NCI-H82 treated with DMSO at 0.1 percent for 48 hours (cell line): ENCODE measurements around the gene LATS1.
A peak's percentile ranks its signal among the peaks of the same experiment; 100 is the strongest.
"Not testable (repeated sequence)": the region's sequence is repeated elsewhere in the genome, so short reads cannot be mapped to it uniquely, and the experiment has no call there.

Experiments used
- DNase-seq: peaks from one replicate; lab custom pipeline; 2025; ENCODE audit not compliant: unreplicated experiment; lab: John Stamatoyannopoulos, UW

LATS1 gene

DNA sequence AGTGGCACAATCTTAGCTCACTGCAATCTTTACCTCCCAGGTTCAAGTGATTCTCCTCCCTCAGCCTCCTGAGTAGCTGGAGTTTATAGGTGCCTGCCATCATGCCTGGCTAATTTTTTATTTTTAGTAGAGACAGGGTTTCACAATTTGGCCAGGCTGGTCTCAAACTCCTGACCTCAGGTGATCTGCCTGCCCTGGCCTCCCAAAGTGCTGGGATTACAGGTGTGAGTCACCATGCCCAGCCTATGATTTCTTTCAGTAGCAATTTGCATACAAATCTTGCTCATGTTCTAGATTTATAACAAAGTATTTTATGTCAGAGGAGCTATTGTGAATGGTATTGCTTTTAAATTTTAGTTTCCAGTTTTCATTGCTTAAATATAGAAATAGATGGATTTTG lies 45.6 kb downstream of the LATS1 start:
- not testable (repeated sequence) for DNase-seq

DNA sequence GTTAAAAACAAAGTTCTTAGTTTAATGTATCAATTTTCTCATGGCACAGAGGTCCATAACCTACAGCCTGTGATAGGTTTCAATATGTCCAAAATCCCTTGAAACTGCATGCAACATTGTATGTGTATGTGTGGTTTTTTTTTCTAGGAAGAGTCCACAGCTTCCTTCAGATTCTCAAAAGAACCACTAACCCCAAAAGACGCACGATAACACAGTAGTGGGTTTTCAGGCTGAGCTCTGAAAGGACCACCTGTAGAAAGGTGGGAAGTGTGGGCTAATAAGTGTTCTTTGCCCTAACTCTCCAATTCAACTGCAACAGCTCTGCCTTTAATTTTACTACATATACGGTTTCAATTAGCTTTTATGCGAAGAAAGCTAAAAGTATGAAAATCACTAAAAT lies 57.9 kb downstream of the LATS1 start:
- no peak for DNase-seq

DNA sequence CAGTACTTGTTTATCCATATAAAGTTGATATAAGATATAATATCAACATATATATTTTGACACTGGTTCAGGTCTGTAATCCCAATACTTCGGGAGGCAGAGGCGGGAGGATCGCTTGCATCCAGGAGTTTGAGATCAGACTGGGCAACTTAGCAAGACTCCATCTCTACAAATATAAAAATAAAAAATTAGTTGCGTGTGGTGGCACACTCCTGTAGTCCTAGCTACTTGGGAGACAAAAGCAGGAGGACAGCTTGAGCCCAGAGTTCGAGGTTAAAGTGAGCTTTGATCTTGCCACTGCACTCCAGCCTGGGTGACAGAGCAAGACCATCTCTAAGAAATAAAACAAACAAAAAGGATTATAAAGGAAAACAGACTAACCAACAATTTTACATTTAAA lies 60.5 kb downstream of the LATS1 start:
- DNase-seq, result no peak

DNA sequence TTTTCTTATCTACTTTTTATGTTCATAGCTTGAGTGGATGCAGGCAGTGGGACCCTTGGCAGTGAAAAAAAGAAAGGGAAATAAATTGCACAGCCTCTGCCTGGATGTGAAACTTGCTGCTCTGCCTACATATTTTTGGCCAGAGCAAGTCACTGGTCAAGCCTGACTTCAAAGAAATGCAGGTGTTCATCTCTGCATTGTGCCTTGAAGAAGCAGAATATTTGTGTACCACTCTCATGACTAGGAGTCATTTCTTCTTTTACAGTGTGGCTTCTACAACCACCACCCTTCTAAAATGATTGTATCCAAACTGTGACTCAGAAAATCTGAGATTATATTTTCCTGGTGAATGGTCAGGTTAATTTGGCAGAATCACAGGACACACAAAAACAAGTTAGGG lies 66.8 kb downstream of the LATS1 start:
- DNase-seq, result no peak

DNA sequence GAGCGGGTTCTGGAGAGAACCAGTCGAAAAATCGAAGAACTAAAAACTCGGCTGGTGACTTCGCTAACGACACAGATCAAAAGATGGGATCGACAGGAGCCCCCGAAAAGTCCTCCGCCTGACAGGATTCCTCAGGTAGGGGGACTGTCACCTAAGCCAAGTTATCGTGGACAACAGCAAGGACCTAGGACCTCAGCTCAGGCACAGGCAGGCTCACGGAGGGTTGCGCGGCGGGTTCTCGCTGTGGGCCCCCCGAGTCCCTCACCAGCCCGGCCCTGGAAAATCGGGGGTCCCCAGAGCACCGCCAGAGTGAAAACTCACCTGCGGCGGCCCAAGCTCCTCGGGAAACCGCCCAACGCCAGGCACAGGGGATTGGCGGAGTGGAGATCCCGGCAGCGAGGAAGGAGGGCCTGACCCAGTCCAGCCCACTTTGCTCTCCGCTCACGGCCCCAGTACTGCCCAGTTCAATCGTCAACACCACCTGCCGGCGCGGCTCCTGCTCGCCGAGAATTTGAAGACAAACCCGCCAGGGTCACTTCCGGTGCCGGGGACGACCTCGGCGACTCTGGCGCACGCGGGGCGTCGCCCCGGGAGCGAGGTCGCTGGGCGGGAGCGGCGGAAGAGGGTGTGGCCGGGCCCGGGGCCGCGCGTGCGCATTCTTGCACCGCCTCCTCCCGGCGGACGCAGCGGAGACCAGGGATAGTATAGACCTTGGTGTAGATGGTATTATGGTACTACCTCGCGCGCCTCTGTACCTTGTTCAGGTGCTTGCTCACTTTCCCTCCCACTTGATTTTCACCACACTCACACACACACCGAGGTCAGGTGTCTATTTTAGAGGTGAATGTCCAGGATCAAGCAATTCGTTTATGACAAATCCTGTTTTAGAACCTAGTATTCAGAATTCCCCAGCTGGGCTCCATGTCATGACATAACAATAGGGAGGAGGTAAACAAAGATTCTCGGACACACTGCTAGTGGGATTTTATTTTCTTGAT lies 69.5 kb downstream of the LATS1 start, which contains the start of gene KATNA1:
TSS of gene KATNA1 (minus strand) at position 567 of the 998 bp plus-strand sequence. CDS start 10,167 bp downstream, outside the sequence.
- peak; percentile 80 for DNase-seq

DNA sequence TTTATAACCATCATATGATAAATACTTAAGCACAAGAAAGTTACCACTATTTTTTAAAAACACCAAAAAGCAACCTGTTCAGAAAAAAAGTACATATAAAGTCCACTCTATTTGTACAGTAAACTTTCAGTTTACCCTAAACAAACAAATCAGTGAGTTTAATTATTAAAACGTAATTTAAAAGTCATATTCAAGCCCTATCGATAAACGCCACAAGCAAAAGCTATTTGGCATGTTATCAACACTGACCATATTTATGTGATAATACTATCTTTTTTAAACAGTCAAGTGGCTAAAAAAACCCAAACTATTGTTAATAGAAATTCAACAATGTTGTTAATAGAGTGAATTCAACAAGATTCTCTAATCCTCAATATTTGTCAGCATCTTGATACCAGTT lies 71.3 kb downstream of the LATS1 start:
- DNase-seq, result no peak

DNA sequence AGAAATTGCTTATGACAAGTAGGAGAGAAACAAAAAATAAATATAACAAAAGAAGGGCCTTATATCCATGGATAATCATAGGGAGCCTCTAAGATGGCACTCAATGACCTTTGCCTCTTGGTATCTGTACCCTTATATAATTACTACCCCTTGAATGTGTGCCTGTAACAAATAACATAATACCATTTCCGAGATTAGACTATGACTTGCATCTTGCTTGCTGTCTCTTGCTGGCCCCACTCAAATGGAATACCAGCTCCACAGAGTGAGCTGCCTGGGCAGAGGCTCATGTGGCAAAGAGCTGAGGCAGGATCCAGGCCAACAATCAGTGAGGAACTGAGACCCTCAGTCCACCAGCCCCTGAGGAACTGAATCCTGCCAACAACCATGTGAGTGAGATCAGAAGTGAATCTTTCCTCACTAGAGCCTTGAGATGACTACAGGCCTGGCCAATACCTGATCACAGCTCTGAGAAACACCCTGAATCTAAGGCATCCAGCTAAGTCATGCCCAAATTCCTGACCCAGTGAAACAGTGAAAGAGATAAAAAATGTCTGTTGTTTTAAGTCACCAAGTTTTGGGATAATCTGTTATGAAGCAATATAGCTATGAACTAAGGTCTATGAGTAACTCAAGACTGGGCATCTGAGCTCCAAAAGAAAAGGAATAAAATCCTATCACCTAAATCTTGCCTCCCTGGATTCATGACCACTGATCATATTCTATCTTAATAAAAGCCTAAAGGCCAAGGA lies 74.9 kb downstream of the LATS1 start:
- DNase-seq, result no peak

DNA sequence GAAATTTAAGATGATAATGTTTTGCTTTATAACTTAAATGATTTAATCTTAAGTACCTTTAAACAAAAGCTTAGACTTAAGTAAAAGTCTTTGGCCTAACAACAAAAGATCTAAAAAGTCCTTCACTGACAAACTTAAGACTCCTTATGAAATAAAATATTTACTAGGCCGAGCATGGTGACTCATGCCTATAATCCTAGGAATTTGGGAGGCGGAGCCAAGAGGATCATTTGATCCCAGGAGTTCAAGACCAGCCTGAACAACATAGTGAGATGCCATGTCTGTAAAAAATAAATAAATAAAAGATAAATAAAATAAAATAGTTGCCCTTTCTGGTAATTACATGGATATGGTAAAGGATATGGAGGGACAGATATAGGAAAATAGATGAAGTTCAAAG lies 81.8 kb downstream of the LATS1 start:
- DNase-seq, result no peak

DNA sequence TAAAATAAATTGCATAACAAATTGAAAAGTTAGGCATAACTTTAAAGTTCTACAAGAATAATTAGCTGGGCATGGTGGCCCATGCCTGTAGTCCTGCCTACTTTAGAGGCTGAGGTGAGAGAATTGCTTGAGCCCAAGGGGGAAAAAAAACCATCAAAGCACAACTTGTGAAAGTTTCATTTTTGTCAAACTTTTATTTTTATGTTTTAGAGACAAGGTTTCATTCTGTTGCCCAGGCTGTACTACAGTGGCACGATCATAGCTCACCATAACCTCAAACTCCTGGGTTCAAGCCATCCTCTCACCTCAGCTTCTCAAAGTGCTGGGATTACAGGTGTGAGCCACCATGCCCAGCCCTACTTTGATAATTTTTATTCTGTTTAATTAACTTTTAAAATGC lies 83.6 kb downstream of the LATS1 start:
- no peak for DNase-seq

DNA sequence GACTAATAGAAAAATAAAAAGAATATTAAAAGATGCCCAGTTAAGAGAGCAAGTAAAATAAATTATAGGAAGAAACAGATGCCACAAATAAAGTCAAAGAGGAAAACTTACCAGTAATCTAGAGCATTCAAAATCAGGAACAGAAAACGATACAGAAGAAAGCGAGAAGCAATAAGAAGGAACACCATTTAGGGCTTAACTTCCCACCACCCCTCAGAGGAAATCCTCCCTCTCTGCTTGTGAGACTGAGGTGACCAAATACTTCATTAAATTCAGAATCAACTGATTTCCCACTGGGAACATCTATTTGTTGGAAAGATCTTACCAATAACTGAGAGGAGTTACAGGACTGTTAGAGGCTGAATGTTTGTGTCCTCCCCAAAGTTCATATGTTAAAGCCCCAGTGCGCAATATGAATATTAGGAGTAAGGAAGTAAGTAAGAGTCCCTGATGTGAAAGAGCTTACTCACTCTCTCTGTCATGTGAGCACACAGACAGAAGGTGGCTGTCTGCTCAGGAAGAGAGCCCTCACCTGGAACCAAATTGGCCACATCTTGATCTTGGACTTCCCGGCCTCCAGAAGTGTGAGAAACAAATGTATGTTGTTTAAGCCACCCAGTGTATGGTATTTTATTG lies 88.9 kb downstream of the LATS1 start:
- no peak for DNase-seq

DNA sequence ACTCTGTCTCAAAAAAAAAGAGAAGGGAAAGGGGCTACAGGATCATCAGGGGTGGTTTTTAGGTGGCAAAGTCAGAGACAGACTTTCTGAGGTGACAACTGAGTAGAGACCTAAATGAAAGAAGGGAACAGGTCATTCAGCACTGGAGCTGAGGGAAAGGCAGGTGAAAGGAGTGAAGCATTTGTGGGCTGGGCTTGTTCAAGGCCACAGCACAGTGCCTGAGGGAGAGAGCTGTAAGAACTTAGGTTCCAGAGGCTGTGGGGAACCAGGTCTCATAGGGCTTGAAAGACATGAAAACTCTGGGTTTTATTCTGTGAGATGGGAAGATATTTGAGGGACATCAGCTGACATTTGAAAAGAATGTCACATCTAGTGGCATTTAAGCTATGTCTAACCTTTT lies 90.2 kb downstream of the LATS1 start:
- DNase-seq, result no peak

DNA sequence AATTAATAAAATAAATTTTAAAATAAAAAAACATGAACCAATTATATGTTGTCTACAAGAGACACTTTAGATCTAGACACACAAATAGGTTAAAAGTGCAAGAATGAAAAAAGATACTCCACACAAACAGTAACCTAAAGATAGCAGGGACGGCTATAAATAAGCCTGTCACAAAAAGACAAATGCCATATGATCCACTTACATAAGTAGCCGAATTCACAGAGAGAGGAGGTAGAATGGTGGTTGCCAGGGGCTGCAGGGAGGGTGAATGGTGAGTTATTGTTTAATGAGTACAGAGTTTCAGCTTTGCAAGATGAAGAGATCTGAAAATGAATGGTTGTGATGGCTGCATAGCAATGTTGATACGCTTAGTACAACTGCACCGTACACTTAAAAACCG lies 102.1 kb downstream of the LATS1 start:
- no peak for DNase-seq

DNA sequence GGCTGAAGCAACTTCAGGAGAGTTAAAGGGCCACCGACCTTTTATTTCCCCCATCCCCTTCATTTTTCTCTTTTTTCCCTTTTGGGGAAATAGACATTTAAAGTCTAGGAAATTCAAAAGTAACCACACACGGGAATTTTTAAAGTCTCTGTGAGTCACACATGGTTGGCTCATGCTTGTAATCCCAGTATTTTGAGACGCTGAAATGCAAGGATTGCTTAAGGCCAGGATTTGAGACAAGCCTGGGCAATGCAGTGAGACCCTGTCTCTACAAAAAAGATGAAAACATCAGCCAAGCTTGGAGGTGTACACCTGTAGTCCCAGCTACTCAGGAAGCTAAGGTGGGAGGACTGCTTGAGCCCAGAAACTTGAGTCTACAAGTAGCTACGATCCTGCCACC lies 103.6 kb downstream of the LATS1 start:
- no peak for DNase-seq

DNA sequence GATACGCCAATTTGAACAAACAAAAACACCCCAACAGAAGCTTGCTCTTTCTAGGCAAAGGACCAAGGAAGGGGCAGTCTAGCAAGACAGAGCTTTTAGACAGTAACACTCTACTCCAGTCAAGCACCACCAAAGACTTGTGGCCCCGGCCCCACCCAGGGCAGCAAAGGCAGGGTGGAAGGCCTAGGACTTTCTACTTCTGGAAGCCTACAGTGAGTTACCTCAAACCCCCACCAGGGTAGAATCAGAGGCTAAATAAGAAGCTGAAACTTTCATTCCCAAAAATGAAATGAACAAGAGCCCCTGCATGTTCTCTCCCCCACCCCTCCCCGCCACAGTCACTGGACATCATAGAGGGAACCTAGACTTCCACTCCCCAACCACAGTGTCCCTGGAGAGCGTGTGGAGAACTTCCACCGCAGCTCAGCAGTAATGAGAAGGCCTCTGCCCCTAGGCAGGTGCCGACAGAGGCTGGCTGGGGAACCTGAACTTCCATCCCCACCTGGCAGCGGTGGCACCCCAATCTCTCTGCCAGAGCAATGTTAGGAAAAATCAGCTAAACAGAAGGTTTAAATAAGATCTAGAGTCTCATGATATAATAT lies 109.4 kb downstream of the LATS1 start:
- DNase-seq, result no peak
